Sigmoid colon (tissue), 7 donors: ENCODE data around the gene PSEN1. TPM values are rescaled to one million over a fixed set of nuclear protein-coding genes. Genes with fewer than 3 reads are reported as not detected.

Experiments
- DNase-seq: peaks from one replicate; pipeline ENCODE4 v3.0.0-alpha.2; 2019
- H3K27ac ChIP-seq, 4 donors: fragments of 200-600 bp; sonication (generic); one replicate each; pipeline ENCODE4 v1.5.1; 2016 to 2019; ENCODE audit warnings: mild to moderate bottlenecking in 1 of 4
- H3K27me3 ChIP-seq, 3 donors: fragments of 200-600 bp; sonication (generic); one replicate each; pipeline ENCODE4 v1.5.1; 2019; ENCODE audit warnings: mild to moderate bottlenecking in 1 of 3
- H3K36me3 ChIP-seq, 4 donors: fragments of 200-600 bp; sonication (generic); one replicate each; pipeline ENCODE4 v1.5.1; 2016 to 2019
- H3K4me1 ChIP-seq, 4 donors: fragments of 200-600 bp; sonication (generic); one replicate each; pipeline ENCODE4 v1.5.1; 2017 to 2019
- H3K4me3 ChIP-seq, 4 donors: fragments of 200-600 bp; sonication (generic); one replicate each; pipeline ENCODE4 v1.5.1; 2017 to 2019; ENCODE audit warnings: mild to moderate bottlenecking in 2 of 4, moderate library complexity in 1 of 4
- H3K9me3 ChIP-seq, 4 donors: fragments of 200-600 bp in 3 of 4; sonication (generic) in 3 of 4; one replicate each; pipeline versions ENCODE4 v1.5.1 to v1.6.1; 2013 to 2019
- CTCF ChIP-seq, 4 experiments: fragments of 450-650 bp in 3 of 4; fragments of 200-600 bp in 1 of 4; IDR thresholded peaks; one replicate each; pipeline ENCODE4 v1.5.1; 2016 to 2019; ENCODE audit warnings: antibody characterized with exemption in 4 of 4, mild to moderate bottlenecking in 3 of 4, moderate library complexity in 2 of 4
- EP300 ChIP-seq, 4 donors: sonication (generic); formaldehyde crosslinking; IDR thresholded peaks; one replicate each; pipeline ENCODE4 v1.6.1; 2017; ENCODE audit warnings: antibody characterized with exemption in 4 of 4
- POLR2A ChIP-seq, 2 donors: fragments of 450-650 bp; IDR thresholded peaks; one replicate each; pipeline ENCODE4 v1.6.1; 2016; ENCODE audit warnings: antibody characterized with exemption in 2 of 2, mild to moderate bottlenecking in 2 of 2, moderate library complexity in 2 of 2
- POLR2AphosphoS5 ChIP-seq, 4 donors: sonication (generic); formaldehyde crosslinking; IDR thresholded peaks; one replicate each; pipeline ENCODE4 v1.6.1; 2017; ENCODE audit warnings: antibody characterized with exemption in 4 of 4
- WGBS, 2 donors: extraction: QIAGEN DNeasy Blood & Tissue Kit; methylation state at CpG; one replicate each; pipeline ENCODE4 v1.1.7; 2013; 5-methylcytosine and 5-hydroxymethylcytosine counted together
- intact Hi-C: fragments of 100-400 bp; cut with DNase I; formaldehyde crosslinking; loops from one replicate; pipeline ENCODE4 v1.15.1; 2023
- polyA plus RNA-seq, 3 donors: library from polyadenylated mRNA; stranded (reverse); fragments of 200-250 nt; gene quantifications; one replicate each; pipeline ENCODE4 v1.2.3, GENCODE V29; 2013
- total RNA-seq, 4 donors: library from RNA; depleted of rRNA; stranded (reverse); fragments of >200 nt; gene quantifications; one replicate each; pipeline ENCODE4 v1.1.0, GENCODE V29; 2016
- donor health status: healthy with polysubstance abuse.
- donor health status: Bipolar disorder and iron deficiency.
- donor health status: healthy.

The PSEN1 gene
- total and polyA plus RNA-seq, 7 donors, result 11.4 to 53.5 (median 46.0) TPM

GRCh38 chr14:73203527-73203926, 67.2 kb downstream of the PSEN1 start:
- no peaks in the 10 kb centered on the region for H3K4me1 ChIP-seq
- no peak overlapping the region for H3K27ac ChIP-seq
- WGBS, 2 donors, result 91 to 95% methylated on average over 2 of the region's 2 CpGs
- no peak for TF ChIP-seq POLR2A (IDR thresholded peaks at IDR 0.05)
- TF ChIP-seq POLR2AphosphoS5 (IDR thresholded peaks at IDR 0.05), result no peak
- TF ChIP-seq CTCF (IDR thresholded peaks at IDR 0.05), result no peak
- no peak for TF ChIP-seq EP300 (IDR thresholded peaks at IDR 0.05)
- H3K4me3 ChIP-seq, result no peak overlapping the region
- H3K27me3 ChIP-seq, result no peaks in the 10 kb centered on the region
- intact Hi-C loops, result no loop called here
- peaks cover 12 to 89% (median 26%) of the 10 kb centered on the region in 4 donors for H3K36me3 ChIP-seq
- DNase-seq, result no peak
- no peaks in the 10 kb centered on the region for H3K9me3 ChIP-seq

- H3K36me3 ChIP-seq, result peaks cover 21 to 84% (median 32%) of the 10 kb centered on the region in 4 donors
- no peak overlapping the region for H3K27ac ChIP-seq
- intact Hi-C loops, result no loop called here
- H3K27me3 ChIP-seq, result no peaks in the 10 kb centered on the region
- TF ChIP-seq CTCF (IDR thresholded peaks at IDR 0.05), result no peak
- TF ChIP-seq POLR2A (IDR thresholded peaks at IDR 0.05), result no peak
- no peak for TF ChIP-seq EP300 (IDR thresholded peaks at IDR 0.05)
- no peak for TF ChIP-seq POLR2AphosphoS5 (IDR thresholded peaks at IDR 0.05)
- H3K4me3 ChIP-seq, result no peak overlapping the region
- H3K4me1 ChIP-seq, result no peaks in the 10 kb centered on the region
- DNase-seq, result no peak
- 93 to 96% methylated on average over 2 of the region's 2 CpGs for WGBS, 2 donors
- no peaks in the 10 kb centered on the region for H3K9me3 ChIP-seq
These were observed 71.3 kb downstream of the PSEN1 start for GRCh38 chr14:73207615-73208014.

GRCh38 chr14:73208390-73208789, 72.1 kb downstream of the PSEN1 start:
- Histone ChIP-seq H3K27ac (no peak overlapping the region), H3K4me1 (no peaks in the 10 kb centered on the region), H3K4me3 (no peak overlapping the region), H3K27me3 (no peaks in the 10 kb centered on the region), H3K36me3 (peaks cover 26 to 84% (median 39%) of the 10 kb centered on the region in 4 donors), H3K9me3 (no peaks in the 10 kb centered on the region)
- TF ChIP-seq POLR2A (IDR thresholded peaks at IDR 0.05) (no peak), CTCF (IDR thresholded peaks at IDR 0.05) (no peak)
- 97% methylated on average over 3 of the region's 3 CpGs for WGBS, 2 donors
- DNase-seq, result no peak
- intact Hi-C loops, result no loop called here

GRCh38 chr14:73208846-73209245, 72.5 kb downstream of the PSEN1 start:
- intact Hi-C loops, result no loop called here
- H3K27ac ChIP-seq, result no peak overlapping the region
- no peaks in the 10 kb centered on the region for H3K9me3 ChIP-seq
- no peaks in the 10 kb centered on the region for H3K4me1 ChIP-seq
- H3K4me3 ChIP-seq, result no peak overlapping the region
- DNase-seq, result no peak
- H3K36me3 ChIP-seq, result peaks cover 28 to 84% (median 38%) of the 10 kb centered on the region in 4 donors
- 97 to 98% methylated on average over 8 of the region's 8 CpGs for WGBS, 2 donors
- H3K27me3 ChIP-seq, result no peaks in the 10 kb centered on the region
- TF ChIP-seq POLR2A (IDR thresholded peaks at IDR 0.05) (no peak), EP300 (IDR thresholded peaks at IDR 0.05) (no peak), CTCF (IDR thresholded peaks at IDR 0.05) (no peak), POLR2AphosphoS5 (IDR thresholded peaks at IDR 0.05) (no peak)

GRCh38 chr14:73209953-73210352, 73.6 kb downstream of the PSEN1 start:
- TF ChIP-seq CTCF (IDR thresholded peaks at IDR 0.05), result no peak
- TF ChIP-seq EP300 (IDR thresholded peaks at IDR 0.05), result no peak
- no peak for TF ChIP-seq POLR2A (IDR thresholded peaks at IDR 0.05)
- no peak for TF ChIP-seq POLR2AphosphoS5 (IDR thresholded peaks at IDR 0.05)
- no peaks in the 10 kb centered on the region for H3K9me3 ChIP-seq
- H3K36me3 ChIP-seq, result peaks cover 28 to 83% (median 37%) of the 10 kb centered on the region in 4 donors
- H3K27ac ChIP-seq, result no peak overlapping the region
- 90 to 91% methylated on average over 2 of the region's 2 CpGs for WGBS, 2 donors
- H3K4me1 ChIP-seq, result no peaks in the 10 kb centered on the region
- no peak for DNase-seq
- intact Hi-C loops, result no loop called here
- H3K27me3 ChIP-seq, result no peaks in the 10 kb centered on the region
- no peak overlapping the region for H3K4me3 ChIP-seq
